OCI-LY3 (cell line): ENCODE data around the gene CXCL16.
"Not testable (repeated sequence)": the region's sequence is repeated elsewhere in the genome, so short reads cannot be mapped to it uniquely, and the experiment has no call there.

Experiments used
- EZH2phosphoT487 ChIP-seq: fragments of 200-600 bp; shearing (Covaris generic); IDR thresholded peaks from 2 replicates; pipeline ENCODE4 v1.6.1; 2018; ENCODE audit warnings: antibody characterized with exemption, mixed run types, low read depth
- TF ChIP-seq, protein P1 (sequence below): fragments of 200-600, 300-600 bp; sonication (generic); IDR thresholded peaks from 2 replicates; pipeline ENCODE4 v1.5.1; 2014; ENCODE audit warnings: antibody characterized with exemption, low read length, low read depth

DNA sequence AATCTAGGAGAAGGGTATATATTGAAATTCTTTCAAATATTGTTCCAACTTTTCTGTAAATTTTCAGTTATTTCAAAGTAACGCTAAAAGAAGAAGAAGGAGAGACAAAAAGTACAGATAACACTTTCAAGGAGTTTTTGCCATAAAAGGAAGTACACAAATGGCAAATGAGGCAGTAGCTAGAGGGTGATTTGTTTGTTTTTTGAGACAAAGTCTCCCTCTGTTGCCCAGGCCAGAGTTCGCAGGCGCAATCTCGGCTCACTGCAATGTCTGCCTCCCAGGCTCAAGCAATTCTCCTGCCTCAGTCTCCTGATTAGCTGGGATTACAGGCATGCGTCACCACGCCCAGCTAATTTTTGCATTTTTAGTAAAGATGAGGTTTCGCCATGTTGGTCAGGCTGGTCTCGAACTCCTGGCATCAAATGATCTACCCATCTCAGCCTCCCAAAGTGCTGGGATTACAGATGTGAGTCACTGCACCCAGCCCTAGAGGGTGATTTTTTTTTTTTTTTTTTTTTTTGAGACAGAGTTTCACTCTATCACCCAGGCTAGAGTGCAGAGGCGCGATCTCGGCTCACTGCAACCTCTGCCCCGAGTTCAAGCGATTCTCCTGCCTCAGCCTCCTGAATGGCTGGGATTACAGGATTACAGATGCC is 40.2 kb downstream of the CXCL16 start:
- TF ChIP-seq, protein P1, sequence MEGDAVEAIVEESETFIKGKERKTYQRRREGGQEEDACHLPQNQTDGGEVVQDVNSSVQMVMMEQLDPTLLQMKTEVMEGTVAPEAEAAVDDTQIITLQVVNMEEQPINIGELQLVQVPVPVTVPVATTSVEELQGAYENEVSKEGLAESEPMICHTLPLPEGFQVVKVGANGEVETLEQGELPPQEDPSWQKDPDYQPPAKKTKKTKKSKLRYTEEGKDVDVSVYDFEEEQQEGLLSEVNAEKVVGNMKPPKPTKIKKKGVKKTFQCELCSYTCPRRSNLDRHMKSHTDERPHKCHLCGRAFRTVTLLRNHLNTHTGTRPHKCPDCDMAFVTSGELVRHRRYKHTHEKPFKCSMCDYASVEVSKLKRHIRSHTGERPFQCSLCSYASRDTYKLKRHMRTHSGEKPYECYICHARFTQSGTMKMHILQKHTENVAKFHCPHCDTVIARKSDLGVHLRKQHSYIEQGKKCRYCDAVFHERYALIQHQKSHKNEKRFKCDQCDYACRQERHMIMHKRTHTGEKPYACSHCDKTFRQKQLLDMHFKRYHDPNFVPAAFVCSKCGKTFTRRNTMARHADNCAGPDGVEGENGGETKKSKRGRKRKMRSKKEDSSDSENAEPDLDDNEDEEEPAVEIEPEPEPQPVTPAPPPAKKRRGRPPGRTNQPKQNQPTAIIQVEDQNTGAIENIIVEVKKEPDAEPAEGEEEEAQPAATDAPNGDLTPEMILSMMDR: not testable (repeated sequence)
- not testable (repeated sequence) for TF ChIP-seq EZH2phosphoT487
